DMS153 treated with DMSO at 0.1 percent for 48 hours (cell line): ENCODE data around the gene RSL24D1.

ENCODE experiments used
- DNase-seq: peaks from one replicate; lab custom pipeline; 2025; ENCODE audit not compliant: unreplicated experiment; lab: John Stamatoyannopoulos, UW

RSL24D1 gene

DNA sequence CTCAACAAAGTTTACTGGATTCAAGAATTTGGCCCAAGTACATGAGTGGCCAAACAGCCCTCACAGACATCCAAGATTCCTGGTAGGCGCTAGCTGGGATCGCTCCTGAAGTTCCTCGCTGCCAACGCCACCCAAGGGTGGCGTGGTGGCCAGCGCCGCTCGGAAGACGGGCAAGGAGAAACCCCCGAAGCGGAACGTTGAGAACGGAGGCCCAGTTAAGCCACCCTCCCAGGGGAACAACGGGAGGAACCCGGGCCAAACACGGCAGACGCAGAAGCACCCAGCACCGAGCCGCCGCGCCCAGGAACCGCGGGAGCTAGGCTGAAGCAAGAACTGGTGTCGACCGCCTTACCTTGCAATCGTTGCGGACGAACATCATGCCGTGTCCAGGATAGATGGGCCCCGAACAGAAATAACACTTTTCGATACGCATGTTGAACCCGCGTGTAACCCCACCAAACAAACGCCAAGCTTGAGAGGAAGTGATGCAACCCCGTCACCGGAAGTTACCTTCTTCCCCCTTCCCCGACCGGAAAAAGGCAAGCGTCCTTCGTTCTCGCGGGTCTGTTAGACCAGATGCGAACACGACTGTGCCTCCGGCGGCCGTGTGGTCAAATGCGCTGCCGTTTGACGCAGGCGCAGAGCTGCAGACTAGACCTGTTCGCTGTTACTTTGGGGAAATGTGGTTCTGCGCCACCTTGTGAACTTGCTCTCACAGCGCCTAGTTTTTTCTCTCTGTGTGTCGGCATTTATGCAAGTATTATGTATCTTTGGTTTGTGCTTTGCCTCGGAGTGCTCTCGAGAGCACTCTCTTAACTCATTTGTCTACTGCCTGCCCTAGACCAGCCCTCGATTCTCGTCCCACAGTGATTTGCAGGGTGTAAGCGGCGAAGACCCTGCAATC is at the start of gene RSL24D1:
Gene RSL24D1, minus strand, starts transcription at position 484 of the 904 bp plus-strand sequence. Its CDS starts 51 bp downstream, at position 433.
- peak; percentile 61 for DNase-seq

DNA sequence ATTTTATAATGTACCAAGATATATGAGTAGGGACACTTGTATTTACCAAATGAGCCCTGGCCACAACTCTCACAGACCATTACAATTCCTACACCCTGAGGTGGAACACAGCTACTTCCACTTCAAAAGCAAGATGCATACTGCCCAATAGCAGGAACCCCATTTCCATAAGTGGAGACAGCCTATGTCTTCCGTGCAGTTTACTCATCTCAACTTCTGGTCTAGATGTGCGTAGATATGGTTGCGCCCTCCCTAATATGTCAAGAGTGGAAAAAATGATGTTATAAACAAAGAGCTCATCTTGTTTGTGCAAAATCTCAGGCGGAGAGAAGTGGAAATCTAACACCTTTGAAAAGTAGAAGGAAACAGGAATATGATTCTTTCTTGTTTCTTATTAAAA is 48.3 kb upstream of the RSL24D1 start:
- DNase-seq = no peak

DNA sequence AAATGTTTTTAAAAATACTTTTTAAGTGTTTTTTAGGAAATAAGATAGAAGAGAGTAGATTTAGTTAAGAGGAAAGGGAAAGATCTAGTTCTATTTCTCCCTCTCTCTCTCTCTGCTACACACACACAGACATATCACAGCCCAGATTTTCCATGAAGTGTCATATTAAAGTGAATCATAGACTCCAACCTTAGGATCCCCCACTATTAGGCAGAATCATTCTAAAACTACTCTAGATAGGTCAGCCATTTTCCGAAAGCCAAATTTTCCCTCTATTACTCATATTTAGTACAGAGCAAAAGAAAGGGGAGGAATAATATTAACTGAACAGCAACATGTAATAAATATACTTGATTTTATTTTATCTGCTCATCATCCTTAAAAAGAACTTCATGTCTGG is 45.1 kb upstream of the RSL24D1 start:
- no peak for DNase-seq

DNA sequence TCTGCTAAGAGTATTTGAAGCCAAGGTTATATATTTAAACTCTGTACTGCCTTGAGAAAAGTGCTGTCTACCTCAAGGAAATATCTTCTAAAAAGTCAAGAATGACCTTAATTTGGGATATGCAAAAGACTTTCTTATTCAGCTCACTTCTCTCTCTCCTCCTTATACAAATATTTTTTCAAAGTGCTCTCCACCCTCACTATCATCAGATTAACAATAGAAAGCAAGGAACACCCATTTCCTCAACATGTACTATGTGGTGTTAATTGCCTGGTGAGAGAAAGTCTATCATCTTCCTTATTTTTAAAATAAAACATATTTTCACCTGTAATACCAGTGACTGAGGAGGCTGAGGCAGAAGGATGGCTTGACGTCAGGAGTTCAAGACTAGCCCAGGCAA is 44.4 kb upstream of the RSL24D1 start:
- DNase-seq = no peak

DNA sequence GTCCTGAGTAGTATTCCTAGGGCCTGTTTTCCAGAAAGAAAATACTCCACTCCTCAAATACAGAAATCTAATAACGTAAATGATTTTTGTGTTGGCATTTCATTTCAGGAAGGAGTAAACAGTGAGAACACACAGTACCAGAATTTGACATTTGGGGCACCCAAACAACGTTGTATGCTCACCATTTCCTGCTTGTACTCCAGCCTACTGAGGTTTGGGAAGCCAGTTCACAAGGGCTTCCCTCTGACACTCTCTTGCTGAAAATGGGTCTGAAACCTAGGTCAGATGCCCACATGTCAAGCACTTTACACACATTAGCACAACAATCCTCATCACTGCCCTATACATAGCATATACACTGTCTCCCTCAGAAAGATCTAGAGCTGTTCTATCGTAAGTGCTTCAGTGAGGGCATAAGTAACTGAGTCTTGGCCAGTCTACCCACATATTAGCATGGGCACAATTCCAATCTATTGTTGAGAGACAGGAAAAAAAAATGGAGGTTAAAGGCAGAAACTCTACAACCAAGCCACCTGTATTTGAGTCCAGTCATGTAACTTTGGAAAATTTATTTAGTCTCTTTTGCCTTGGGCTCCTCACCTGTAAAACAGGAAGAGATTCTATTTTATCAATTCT is 43.5 kb upstream of the RSL24D1 start:
- DNase-seq = no peak

DNA sequence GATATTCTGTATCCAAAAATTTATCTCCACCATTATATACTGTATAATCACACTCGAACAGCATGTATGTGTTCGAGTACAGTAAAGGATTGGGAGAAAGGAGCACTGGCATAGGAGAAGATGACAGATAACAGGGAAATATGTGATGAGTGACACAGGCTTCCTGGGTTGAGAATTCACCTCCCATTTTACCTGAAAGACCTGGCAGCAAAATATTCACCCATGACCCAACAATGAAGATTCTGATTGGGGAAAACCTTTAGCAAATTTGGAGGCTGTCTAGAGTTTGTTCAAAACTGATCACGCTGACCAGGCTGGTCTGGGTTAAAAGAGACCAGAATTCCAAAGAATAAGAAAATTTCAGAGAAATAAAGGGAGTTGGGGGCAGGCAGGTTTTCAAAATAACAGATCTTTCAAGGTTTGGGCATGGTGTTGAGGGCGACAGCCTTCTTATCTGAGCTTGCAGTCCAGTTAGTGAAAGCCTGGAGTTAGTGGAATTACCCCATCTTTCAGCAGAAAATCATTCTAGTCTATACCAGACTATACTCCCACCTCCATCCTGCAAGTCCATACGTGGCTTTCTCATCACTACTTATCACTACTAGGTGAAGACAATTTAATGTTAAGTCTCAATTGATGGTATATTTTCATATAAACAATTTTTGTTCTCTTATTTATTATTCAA is 42.8 kb upstream of the RSL24D1 start:
- DNase-seq = no peak

DNA sequence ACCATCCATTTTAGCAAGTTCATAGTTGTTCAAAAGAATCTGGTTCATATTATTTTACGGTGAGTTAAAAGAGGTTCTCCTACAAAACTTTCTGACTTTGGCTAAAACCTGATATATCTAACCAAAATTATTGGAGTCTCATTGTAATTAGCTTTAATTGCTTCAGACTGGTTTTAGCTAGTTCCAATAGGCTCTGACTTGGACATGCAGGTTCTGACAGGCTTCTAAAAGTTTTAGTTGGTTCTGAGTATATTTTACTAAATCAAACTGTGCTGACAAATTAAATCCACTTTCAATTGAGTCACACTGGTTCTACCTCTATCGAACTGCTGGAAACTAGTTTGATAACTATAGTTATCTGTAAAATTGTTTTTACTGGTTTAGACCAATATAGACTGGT is 42.1 kb upstream of the RSL24D1 start:
- DNase-seq = no peak

DNA sequence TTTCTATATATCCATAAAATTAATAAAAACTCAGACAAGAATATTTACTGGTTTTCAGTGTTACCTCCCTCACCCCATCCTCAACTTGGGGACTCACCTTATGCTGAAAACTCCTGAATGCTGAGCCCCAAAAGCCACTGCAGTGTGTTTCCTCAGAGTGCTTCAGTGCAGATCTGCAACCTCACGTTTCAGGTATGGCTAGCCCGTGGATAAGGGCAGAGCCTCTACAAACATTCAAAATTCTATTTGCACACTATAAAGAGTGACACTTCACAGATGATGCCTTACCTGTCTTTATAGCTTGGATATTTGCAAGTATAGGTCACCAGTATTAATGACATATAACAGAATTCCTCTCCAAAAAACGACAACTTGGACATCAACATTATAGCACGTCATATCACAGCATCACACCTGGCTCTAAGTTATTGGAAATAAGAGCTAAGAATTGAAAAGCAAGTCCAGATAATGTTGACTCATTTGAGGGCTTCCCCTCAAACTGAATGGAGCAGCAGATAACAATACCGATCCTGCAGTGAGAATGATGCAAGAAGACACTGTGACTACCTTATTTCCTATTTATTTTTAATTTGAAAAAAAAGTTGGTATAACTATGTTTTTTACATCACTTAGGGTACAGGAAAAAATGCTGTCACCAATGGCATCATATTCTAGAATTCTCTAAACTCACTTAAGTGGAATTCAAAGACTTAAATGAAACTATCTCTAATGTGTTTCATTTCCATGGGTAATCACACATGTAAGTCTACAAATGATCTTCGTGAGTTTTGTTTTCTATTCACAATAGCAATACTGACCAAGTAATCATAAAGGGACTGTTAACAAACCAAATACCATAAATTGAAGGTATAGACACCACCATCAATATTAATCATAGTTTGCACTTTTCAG is 40.7 kb upstream of the RSL24D1 start:
- DNase-seq = no peak

DNA sequence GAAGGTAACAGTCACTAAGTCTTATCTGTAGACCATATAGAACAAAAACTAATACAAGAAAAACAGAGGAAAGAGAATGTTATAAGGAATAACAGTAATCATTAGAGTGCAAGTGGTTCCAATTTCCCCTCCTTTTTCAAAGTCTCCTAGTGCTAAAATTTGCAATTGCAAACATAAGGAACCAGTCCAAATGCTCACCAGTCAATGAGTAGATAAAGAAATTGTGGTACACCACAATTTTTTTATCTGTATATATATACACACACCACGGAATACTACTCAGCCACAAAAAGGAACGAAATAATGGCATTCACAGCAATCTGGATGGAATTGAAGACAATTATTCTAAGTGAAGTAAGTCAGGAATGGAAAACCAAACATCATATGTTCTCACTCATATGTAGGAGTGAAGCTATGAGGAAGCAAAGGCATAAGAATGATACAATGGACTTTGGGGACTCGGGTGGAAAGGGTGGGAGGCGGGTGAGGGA is 38.9 kb upstream of the RSL24D1 start:
- DNase-seq = no peak

DNA sequence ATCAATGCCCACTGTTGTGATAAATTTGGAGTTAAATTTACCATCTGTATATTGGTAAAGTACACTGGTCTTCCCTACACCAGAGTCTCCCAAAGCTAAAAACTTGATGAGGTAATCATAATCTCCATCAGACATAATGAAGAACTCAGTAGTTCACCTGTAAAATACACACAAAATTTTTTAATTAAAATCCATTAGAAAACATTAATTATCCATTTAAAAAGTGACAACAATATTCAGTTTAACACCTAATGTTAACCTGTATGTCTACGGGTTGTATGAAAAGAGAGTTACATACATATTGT is 38.0 kb upstream of the RSL24D1 start:
- no peak for DNase-seq

DNA sequence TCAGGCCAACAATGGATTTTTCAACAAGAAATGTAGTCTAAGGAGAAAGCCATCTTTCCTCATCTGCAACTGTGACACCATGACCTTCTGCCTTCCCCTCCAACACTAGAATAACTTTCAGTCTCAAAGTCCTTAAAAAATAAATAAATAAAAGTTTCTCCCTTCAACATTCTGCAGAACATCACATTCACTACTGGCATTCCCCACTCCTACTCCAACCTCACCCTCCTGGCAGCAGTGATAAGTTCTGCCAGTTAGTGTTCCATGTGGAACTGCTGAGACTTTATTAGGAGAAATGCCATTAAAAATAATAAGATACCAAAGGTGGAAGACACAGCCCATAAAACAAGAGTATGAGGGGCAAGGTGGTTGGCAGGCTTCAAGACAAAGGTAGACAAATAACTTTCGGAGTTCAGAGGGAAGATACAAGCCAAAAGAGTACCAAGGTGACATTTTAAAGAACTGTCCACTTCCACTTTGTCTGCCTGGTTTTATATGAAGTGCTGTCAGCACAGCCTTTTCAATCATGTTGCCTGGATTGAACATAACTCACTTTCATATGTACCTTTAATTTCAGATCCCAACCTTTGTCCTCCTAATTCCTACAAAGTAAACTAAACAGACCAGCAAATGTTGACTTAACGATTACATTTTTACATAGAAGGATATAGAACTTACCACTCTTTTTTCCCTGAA is 37.5 kb upstream of the RSL24D1 start:
- no peak for DNase-seq

DNA sequence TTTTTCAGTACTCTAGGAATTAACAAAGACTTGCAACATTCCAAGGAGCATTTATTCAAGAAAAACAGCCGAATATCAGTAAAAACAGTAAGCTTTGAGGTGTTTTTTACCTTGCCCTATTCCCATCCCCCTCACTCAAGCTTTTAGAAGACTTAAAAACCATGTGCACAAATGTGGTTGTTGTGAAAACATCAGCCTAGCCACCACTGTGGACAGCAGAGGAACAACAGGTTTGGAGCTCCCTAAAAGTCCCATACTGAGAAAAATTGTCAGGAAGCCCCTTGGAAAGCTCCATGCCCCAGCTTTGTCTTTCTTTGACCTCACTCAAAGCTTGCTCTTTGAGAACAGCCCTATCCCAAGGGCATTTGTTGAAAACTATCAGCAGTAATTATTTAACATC is 34.7 kb upstream of the RSL24D1 start:
- no peak for DNase-seq

DNA sequence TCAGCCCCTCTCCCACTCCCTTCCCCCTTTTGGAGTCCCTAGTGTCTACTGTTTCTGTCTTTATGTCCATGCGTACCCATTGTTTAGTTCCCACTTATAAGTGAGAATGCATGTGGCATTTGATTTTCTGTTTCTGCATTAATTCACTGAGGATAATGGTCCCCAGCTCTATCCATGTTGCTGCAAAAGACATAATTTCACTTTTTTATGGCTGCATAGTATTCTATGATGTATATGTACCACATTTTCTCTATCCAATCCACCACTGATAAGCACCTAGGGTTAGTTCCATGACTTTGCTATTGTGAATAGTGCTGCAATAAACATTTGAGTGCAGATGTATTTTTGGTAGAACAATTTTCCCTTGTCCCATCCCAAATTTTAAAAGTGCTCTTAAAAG is 34.2 kb upstream of the RSL24D1 start:
- DNase-seq = no peak

DNA sequence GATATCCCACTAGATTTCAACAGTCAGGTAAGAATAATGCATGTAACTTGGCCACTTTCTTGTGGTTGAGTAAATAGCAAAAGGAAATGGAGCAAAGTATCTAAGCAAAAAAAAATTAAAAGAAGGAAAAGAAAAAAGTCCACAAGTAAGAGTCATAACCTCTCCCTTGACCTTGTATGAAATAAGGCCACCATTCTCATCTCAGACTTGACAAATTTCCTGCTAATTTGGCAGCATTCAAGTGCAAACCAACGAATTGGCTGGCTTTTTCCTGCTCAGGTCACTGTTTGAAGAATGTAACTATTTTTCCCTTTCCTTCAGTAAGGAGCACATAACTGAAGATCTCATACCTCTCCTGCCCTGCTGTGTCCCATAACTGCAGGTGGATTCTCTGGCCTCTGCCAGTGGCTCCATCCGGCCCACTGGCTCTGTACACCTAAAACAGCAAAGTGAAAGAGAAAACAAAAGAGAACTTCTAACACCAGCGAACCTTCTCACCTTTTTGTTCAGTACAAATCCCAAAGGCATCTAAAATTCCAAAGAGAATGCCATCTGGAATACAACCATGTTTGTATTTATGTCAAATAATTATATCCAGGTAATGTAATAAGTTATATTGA is 33.4 kb upstream of the RSL24D1 start:
- no peak for DNase-seq

DNA sequence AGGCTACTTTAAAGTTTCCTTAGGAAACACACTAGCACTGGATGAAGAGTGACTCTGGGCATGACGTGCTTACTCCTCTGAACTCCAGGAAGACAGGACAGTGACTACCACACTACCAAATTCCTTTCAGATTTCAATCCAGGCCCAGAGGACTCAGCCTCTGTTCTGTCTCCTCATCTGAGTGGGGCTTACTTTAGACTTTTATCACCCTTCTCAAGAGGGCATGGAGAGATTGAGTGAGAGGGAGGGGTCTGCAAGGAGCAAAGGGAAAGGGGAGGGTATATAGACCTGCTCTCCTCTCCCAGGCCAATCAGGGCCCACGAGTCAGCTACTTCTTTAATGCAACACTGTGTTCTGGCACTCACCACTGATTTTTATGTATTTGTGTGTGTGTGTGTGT is 29.4 kb upstream of the RSL24D1 start:
- DNase-seq = no peak

DNA sequence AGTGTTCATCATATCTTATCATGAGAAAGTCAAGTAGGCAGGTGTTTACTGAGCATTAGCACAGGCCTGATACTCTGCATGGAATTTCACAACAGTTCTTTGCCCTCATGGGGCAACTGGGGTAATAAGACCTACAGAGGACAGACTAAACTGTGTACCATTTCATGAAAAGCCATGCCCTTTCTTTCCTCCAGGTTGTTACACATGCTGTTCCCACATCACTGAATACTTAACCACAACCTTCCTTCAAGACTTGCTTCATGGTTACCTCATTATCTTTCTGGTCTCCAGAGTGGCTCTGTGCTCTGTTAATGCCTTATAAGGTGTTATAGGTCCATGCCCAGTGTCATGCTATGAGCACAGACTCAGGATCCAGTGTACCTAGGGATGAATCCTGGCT is 28.2 kb upstream of the RSL24D1 start:
- DNase-seq = no peak

DNA sequence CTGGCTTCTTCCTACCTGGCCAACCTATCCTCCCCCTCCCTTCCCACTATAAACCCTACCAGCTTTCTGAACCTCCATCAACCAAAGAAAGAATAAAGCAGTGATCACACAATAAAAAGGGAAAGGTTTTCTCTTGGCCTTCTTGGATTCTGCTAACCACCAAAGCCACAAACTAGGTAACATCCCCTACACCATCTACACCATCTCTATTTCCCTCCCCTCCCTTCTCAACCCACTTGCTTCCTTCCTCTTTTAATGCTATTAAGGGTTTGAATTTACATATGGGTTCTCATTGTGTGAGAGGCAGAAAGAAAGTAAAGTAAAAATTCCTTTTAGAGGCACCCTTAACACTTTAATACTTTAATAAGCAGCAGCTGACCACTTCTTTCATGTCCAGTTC is 25.8 kb upstream of the RSL24D1 start:
- DNase-seq = no peak

DNA sequence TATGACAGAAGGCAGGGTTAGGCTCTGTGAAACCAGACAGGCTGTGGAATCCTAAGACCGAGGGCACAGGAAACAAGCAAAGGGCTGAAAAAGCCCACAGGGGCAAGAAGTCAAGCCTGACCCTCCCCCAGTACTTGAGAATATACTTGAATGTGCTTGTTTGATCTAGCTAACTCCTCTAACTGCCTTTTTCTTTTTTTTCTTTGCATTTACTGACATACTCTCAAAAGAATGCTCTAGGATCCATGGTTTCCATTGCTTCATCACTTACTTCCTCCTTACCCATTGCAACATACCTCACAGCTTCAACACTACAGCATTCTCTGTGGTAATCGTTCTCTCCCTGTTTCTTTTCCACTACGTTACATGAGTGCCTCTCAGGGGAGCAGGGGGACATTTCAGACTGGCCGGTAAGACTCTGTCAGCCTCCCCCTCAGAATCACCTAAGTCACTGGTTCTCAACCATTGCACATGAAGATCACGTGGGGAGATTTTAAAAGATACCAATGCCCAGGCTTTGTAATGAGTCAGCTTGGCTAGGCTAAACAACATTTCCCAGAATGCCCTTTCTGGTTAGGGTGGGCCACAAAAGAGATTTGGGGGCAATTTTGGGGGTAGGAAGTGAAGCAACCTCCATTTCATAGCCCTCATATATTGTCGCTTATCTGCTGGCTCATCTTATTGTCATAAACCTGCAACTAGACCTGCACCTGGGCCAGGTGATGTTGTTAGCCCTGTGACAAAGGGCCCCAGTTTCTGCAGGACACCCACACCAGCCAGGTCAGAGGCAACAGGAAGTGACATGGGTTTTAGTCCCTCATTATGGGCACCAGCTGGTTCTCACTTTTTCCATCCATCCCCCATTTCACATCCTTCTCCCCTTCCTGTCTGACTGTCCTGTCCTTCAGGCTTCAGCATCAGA is 24.6 kb upstream of the RSL24D1 start:
- no peak for DNase-seq

DNA sequence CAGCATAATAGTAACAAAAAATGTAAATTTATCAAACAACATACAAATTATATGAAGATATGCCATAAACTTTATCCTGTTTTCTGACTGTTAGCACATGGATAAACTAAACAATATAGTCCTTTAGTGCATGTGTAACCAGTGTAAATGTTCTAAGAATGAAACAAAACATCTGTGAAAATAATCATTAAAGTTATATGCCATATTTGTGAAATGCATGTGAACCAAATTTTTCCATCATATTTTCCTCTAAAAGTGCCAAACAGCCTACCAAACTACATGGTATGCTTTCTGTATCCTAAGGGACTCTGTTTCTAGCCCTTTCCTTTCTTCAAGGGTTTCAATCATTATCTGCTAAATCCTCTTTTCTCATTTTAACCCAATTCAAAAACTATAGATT is 23.9 kb upstream of the RSL24D1 start:
- no peak for DNase-seq
